ENCODE data around the gene MX2.
"Not testable (repeated sequence)": the region's sequence is repeated elsewhere in the genome, so short reads cannot be mapped to it uniquely, and the experiment has no call there.

Gene MX2

DNA sequence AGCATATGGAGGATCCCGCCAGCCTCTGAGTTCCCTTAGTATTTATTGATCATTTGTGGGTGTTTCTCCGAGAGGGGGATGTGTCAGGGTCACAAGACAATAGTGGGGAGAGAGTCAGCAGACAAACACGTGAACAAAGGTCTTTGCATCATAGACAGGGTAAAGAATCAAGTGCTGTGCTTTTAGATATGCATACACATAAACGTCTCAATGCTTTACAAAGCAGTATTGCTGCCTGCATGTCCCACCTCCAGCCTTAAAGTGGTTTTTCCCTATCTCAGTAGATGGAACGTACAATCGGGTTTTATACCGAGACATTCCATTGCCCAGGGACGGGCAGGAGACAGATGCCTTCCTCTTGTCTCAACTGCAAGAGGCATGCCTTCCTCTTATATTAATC lies 59.2 kb downstream of the MX2 start:
- DNase-seq, result not testable (repeated sequence)

GRCh38 chr21:41422546-41423304 lies 60.9 kb downstream of the MX2 start:
- DNase-seq, result no peak

DNA sequence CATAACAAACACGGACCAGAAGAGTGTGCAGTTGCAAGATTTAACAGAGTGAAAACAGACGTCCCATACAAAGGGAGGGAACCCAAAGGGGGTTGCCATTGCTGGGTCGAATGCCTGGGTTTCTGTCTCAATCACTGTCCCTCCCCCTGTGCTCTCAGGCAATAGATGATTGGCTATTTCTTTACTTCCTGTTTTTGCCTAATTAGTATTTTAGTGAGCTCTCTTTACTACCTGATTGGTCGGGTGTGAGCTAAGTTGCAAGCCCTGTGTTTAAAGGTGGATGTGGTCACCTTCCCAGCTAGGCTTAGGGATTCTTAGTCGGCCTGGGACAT lies 61.4 kb downstream of the MX2 start:
- not testable (repeated sequence) for DNase-seq

GRCh38 chr21:41425588-41425953 lies 63.7 kb downstream of the MX2 start:
- DNase-seq, result no peak

DNA sequence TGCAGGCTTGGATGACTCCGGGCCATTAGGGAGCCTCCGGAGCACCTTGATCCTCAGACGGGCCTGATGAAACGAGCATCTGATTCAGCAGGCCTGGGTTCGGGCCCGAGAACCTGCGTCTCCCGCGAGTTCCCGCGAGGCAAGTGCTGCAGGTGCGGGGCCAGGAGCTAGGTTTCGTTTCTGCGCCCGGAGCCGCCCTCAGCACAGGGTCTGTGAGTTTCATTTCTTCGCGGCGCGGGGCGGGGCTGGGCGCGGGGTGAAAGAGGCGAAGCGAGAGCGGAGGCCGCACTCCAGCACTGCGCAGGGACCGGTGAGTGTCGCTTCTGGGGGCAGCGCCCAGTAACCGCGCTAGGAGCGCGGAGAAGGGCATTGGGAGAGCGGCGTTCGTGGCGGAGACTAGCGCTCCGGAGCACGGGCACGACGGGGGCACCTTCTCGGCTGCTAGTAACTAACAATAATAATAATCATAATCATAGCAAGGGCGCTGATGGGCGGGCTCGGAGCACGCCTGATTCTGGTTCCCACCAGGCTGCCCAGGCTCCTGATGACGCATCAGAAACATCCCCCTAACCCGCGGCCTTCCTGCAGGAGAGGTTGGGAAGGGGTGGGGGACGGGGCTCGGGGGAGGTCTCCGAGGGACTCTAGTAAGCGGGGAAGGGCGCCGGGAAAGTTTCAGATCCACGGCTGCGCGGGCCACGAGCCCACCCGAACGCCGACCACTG lies 64.3 kb downstream of the MX2 start, which contains the start of gene MX1:
Gene MX1, plus strand, starts transcription at position 286 of the 722 bp plus-strand sequence. CDS start 5,832 bp downstream, outside the sequence.
- DNase-seq, result peak; percentile 84

GRCh38 chr21:41426676-41427404 lies 65.0 kb downstream of the MX2 start:
- no peak for DNase-seq

DNA sequence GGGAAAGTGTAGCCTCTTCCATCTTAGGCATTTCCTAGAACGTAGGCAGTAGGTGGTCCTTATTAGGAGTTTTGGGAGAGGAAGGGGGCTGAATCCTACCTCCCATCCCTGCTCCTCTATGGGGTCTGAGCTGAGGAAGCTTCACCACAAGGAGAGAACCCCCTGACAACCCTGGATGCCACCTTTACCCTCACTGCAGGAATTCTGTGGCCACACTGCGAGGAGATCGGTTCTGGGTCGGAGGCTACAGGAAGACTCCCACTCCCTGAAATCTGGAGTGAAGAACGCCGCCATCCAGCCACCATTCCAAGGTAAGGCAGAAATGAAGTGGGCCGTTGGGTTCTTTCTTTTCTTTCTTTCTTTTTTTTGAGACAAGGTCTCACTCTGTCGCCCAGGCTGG lies 65.7 kb downstream of the MX2 start:
- DNase-seq, result no peak

DNA sequence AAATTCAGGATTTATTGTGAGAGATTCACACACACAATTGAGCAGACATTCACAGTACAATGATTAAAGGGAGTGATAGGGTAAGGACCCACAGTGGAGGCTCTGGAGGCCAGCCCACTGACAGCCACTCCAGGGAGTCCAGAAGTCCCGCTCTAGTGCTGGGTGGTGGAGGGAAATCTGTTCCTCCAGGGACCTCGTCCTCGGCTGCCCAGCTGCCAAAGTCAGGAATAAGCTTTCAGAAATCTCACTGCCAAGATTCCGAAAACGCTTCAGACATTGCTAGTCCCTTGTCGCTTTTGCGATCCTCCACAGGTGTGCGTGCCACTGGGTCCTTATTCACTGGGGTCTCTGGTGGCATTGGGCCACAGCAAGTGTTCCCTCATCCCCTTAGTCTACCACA lies 66.5 kb downstream of the MX2 start:
- DNase-seq, result no peak

DNA sequence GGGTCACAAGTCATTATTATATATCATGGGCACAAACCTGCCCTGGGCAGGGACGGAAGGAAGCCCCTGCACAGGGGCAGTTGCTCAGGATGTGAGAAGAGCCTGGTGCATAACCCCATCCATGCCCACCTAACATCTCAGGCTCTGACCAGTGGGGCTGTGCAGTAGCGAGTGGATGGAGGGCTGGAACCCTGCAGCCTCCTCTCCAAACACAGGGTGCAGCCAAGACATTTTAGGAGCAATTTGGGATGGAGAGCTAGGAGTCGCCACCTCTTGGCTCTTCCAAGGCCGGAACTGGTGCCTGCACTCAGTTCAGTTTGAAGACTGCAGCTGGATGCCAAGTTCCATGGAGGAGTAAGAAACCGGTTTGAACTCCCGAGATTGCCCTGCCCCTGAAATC lies 67.0 kb downstream of the MX2 start:
- DNase-seq, result no peak

GRCh38 chr21:41429305-41429704 lies 67.5 kb downstream of the MX2 start:
- DNase-seq, result no peak

GRCh38 chr21:41429925-41430491 lies 68.2 kb downstream of the MX2 start:
- DNase-seq, result no peak

DNA sequence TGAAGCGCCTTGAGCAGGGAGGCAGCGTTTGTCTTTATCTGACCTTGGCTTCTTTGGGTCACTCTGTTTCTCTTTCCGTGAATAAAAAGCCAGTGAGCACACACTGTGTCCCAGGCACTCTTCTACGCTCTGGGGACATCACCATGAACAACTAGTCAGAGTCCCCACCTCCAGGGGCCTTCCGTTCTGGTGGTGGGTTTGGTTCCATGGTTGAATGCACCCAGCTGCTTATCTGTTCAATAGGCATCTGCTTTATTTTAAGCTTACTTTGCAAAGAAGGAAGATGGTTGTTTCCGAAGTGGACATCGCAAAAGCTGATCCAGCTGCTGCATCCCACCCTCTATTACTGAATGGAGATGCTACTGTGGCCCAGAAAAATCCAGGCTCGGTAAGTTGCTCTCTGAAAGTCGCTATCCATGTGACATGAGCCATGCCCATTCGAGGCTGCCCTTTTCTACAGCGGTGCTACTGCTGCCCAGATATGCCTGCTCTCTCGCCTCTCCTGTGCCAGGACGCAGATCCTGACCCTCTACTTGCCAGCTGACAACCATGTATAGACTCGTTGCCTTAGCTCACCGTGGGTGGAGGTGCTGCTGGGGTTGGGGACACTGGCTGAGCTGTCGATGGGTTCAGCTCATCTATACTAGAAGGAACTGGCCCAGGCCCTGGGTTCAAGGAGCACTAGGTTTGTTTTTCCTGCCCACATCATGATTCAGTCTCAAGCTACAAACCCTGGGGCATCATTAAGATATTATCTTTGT lies 70.1 kb downstream of the MX2 start:
- no peak for DNase-seq

DNA sequence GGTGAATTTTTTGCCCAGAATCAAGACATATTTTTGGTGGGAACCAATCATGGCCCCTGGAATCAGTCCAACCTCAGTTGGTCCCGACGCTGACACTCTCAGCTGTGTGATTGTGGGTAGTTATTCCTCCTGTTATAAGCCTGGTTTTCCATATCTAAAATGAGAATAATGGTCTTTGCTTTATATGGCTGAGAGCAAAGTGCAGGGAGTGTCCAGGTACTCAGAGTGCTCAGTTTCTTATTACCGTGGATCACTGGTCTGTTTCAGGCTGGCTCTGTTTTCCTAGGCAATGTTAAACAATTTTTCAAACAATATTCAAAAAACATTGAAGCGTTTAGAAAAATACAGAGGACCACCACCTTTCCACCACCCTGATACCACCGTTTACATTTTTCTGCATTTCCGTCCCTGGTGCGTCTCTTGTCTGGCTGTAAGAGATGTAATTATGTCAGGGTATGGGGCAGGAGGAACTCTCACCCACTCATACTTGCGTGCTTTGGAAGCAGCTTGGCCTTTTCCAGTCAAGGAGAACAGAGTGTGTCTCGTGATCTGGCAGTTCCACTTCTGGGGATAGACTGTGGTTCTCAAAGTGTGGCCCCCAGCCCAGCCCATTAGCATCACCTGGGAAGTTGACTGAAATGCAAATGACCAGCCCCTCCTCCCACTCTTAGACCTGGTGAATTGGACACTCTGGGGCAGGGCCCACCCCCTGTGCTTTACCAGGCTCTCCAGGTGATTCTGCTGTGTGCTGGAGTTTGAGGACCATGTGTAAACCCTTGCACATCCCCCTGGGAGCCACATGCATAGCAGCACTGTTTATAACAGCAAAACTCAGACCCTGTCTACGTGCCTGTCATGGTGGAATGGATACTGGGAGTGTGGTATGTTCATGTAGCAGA lies 71.0 kb downstream of the MX2 start:
- DNase-seq, result no peak

GRCh38 chr21:41433566-41433965 lies 71.7 kb downstream of the MX2 start:
- no peak for DNase-seq

DNA sequence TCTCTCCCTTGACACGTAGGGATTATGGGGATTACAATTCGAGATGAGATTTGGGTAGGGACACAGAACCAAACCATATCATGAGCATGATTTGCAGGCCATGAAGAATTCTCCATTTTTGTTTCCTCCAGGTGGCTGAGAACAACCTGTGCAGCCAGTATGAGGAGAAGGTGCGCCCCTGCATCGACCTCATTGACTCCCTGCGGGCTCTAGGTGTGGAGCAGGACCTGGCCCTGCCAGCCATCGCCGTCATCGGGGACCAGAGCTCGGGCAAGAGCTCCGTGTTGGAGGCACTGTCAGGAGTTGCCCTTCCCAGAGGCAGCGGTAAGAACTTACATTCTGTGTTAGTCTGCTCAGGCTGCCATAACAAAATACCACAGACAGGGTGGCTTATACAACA lies 73.9 kb downstream of the MX2 start:
- DNase-seq, result no peak

GRCh38 chr21:41437729-41438128 lies 75.9 kb downstream of the MX2 start:
- no peak for DNase-seq

GRCh38 chr21:41438425-41439113 lies 76.7 kb downstream of the MX2 start:
- DNase-seq, result no peak

- no peak for DNase-seq
These were observed 77.4 kb downstream of the MX2 start for GRCh38 chr21:41439248-41439647.

DNA sequence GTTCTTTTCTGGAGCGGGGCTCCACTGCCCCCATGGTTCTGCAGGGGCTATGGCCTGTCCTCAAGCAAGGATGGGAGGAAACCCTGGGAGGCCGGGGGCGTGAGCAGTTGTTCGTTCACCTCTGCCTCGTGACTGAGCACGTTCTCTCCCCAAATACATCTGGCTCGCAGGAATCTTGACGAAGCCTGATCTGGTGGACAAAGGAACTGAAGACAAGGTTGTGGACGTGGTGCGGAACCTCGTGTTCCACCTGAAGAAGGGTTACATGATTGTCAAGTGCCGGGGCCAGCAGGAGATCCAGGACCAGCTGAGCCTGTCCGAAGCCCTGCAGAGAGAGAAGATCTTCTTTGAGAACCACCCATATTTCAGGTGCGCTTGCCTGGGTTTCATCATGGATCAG lies 79.7 kb downstream of the MX2 start:
- DNase-seq, result no peak

GRCh38 chr21:41442481-41443186 lies 80.8 kb downstream of the MX2 start:
- DNase-seq, result no peak

All from central memory CD4-positive, alpha-beta T cell (primary cell).